Measurements from ENCODE around the gene CTPS2. TPM values are rescaled to one million over a fixed set of nuclear protein-coding genes. Genes with fewer than 3 reads are reported as not detected.
"Not testable (repeated sequence)": the region's sequence is repeated elsewhere in the genome, so short reads cannot be mapped to it uniquely, and the experiment has no call there.

CTPS2 gene
- total RNA-seq, 1 donor from 2014 or later = 4.9 TPM

- intact Hi-C loops (cut with DNase I) = no loop called here
- peak; percentile 68 for DNase-seq (ENCODE audit: missing footprints)
- ATAC-seq = no peak
These were observed 6.4 kb upstream of the CTPS2 start for GRCh38 chrX:16718824-16719333.

DNA sequence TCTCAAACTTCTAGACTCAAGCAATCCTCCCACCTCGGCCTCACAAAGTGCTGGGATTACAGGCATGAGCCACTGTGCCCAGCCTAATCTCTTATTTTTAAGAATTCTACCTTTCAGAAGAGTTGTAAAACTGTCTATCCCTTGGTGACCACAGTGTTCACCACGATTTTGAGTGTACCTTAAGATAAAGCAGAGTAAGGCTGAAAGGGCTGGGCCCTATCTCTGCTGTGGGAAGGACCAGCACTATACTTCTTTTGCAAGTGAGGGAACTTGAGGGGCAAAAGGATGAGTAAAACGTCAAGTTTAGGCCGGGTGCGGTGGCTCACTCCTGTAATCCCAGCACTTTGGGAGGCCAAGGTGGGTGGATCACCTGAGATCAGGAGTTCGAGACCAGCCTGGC is 4.0 kb upstream of the CTPS2 start:
- intact Hi-C loops (cut with DNase I); ATAC-seq; DNase-seq (ENCODE audit: missing footprints): not testable (repeated sequence)

DNA sequence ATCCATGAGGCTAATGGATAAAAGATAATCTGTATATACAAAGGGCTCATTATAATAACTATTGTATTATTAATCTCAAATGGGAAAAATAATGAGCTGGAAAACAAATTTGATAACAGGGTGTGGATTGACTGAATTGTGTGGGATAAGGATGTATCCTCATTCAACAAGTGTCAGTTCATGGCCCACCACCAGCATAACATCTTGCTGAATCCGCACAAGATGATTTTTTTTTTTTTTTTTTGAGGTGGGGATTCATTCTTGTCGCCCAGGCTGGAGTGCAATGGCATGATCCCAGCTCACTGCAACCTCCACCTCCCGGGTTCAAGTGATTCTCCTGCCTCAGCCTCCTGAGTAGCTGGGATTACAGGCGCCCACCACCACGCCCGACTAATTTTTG is 3.2 kb upstream of the CTPS2 start:
- DNase-seq (ENCODE audit: missing footprints); ATAC-seq; intact Hi-C loops (cut with DNase I): not testable (repeated sequence)

GRCh38 chrX:16714504-16714903 is 2.0 kb upstream of the CTPS2 start:
- ATAC-seq (no peak), DNase-seq (ENCODE audit: missing footprints) (no peak)
- intact Hi-C loops (cut with DNase I) = no loop called here

- peak; percentile 68 for DNase-seq (ENCODE audit: missing footprints)
These were observed 449 bp downstream of the CTPS2 start for GRCh38 chrX:16711893-16712547.

DNA sequence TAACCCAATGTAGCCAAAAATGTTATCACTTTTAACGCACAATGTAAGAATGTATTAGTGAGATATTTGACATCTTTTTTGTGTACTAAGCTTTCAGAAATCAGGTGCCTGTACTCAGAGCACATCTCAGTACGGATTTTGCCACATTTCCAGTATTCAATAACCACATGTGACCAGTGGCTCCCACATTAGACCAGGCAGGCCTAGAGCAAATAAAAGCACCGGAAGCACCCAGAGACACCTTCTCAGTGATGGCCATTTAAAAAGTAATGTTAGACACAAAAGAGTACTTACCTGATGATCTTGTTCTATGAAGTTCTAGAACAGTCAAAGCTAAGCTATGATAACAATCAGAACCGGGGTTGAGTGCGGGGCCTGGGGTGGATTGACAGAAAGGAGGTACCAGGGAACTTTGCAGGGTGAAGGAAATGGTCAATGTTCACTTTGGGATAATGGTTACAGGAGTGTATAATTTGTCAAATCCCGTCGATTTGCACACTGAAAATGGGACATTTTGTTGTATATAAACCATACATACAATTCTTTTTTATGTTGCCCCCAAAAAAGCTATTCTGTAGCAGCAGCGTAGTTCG is 1.2 kb downstream of the CTPS2 start:
- DNase-seq (ENCODE audit: missing footprints) = no peak
- intact Hi-C loops (cut with DNase I) = no loop called here
- ATAC-seq = no peak

More at GRCh38 chrX:16711893-16712547, 449 bp downstream of the CTPS2 start:
- intact Hi-C loops (cut with DNase I) = no loop called here
- ATAC-seq = peak; percentile 76

DNA sequence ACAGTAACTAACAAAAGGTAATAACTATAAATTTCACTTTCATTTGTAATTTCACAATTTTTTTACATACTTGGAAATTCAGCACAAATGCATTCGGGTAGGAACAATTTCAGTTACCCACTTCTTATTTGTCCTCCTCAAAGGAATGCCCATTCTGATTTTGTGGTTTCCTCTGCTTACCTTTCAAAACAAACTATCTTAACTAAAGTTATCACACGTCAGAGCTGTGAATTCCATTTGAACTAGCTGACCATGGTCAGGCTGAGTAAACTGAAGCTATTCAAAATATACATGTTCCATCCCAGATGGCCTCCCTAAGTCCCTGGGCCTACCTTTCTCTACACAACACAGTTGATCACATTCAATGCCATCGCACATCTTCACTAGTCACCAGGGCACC is 4.5 kb downstream of the CTPS2 start:
- no peak for DNase-seq (ENCODE audit: missing footprints)
- ATAC-seq = no peak
- intact Hi-C loops (cut with DNase I) = no loop called here

DNA sequence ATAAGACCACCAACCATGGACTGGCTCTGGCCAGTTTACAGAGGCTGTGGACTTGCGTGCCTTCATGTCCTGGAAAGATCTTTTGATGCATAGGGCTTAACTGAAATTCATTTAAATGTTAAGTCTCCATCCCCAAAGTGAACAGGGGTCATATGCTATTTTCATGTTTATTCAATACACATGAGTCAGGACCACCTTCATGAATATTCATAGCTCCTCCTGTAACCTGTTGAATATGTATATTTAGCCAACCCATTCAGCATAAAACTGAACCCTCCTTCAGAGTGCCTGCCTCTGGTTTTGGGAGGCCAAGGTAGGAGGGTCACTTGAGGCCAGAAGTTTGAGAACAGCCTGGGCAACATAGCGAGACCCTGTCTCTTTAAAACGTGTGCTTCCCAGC is 7.1 kb downstream of the CTPS2 start:
- intact Hi-C loops (cut with DNase I) = no loop called here
- ATAC-seq = no peak
- no peak for DNase-seq (ENCODE audit: missing footprints)

- intact Hi-C loops (cut with DNase I) = no loop called here
- no peak for DNase-seq (ENCODE audit: missing footprints)
- no peak for ATAC-seq
These were observed 9.5 kb downstream of the CTPS2 start for GRCh38 chrX:16702700-16703599.

DNA sequence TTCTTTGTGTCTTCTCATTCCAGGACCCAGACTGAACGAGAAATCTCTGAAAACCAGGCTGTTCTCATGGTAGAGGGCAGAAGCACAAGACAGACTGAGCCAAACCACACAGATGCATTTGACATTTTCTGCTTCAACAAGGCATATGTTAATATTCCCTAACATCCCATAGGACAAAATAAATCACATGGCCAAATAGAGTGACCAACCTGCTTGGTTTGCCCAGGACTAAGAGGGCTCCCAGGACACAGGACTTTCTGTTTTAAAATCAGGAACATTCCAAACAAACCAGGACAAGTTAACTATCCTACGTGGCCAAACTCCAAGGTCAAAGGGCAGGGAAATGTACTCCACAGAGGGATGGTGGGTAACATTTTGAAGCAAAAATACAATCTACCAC is 11.7 kb downstream of the CTPS2 start:
- no peak for ATAC-seq
- DNase-seq (ENCODE audit: missing footprints) = no peak
- intact Hi-C loops (cut with DNase I) = no loop called here

DNA sequence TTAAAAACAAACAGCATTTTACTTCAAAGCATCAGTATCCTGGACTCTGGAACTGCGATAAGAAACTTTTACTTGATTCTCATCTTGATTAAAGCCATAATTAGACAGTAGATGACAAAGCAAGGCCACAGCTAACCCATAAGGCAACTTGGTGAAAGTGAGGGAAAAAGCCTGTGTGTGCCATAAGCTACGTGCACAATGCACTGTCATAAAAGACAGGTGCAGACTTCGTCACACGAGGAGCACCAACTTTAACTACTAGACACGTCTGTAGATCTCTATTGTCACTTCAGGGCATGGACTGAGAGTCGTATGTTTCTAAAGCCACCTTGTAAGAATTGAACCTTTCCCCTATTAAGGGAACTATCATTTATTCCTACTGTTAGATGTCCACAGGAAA is 13.1 kb downstream of the CTPS2 start:
- intact Hi-C loops (cut with DNase I) = no loop called here
- no peak for DNase-seq (ENCODE audit: missing footprints)
- no peak for ATAC-seq

DNA sequence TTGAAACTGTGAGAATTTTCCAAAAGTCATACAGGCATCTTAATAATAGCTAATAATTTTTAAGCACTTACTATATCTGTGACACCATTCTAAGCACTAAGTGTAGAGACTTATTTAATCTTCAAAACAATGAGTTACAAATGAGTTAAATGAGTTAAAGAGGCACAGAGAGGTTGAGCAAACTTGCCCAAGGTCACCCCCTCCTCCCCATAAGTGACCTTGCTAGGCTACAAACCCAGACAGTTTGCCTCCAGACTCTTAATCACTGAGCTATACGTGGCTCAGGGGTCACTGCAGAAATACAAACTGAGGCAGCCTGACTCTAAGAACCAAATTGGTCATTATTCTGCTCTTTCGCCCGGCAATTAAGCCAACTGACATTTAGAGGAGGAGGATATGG is 15.5 kb downstream of the CTPS2 start:
- DNase-seq (ENCODE audit: missing footprints) (no peak), ATAC-seq (no peak)
- intact Hi-C loops (cut with DNase I) = no loop called here

GRCh38 chrX:16695079-16695676 is 17.3 kb downstream of the CTPS2 start:
- ATAC-seq (no peak), DNase-seq (ENCODE audit: missing footprints) (no peak)
- intact Hi-C loops (cut with DNase I) = no loop called here

GRCh38 chrX:16687514-16687913 is 25.0 kb downstream of the CTPS2 start:
- ATAC-seq (no peak), DNase-seq (ENCODE audit: missing footprints) (no peak)
- intact Hi-C loops (cut with DNase I) = no loop called here

DNA sequence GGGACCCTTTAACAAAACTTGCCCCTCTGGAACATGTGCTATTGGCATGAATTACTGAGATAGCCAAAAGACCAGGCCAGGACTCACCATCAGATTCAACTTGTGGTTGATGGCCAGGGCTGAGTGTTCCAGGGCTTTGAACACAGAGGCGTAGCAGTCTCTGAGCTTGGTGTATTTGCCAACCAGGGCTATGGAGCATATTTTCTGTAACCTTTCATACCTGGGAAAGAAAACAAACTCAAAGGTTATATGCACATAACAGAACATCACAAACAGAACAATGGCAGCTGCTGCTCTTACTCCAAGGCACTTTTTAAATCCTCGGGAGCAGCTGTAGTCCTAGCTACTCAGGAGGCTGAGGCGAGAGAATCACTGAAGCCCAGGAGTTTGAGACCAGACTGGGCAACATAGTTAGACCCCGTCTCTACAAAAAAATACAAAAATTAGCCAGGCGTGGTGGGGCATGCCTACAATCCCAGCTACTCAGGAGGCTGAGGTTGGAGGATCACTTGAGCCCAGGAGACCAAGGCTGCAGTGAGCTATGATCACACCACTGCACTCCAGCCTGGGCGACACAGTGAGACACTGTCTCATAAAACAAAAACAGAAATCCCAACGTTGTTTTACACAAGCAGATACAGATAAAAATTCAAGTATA is 29.3 kb downstream of the CTPS2 start:
- intact Hi-C loops (cut with DNase I) = no loop called here
- ATAC-seq = no peak
- DNase-seq (ENCODE audit: missing footprints) = no peak

- intact Hi-C loops (cut with DNase I) = no loop called here
- ATAC-seq (peak; percentile 72), DNase-seq (ENCODE audit: missing footprints) (no peak)
These were observed 33.8 kb downstream of the CTPS2 start for GRCh38 chrX:16678689-16679088.

GRCh38 chrX:16671005-16671404 is 41.5 kb downstream of the CTPS2 start:
- ATAC-seq (no peak), DNase-seq (ENCODE audit: missing footprints) (no peak)
- intact Hi-C loops (cut with DNase I) = no loop called here

- ATAC-seq (no peak), DNase-seq (ENCODE audit: missing footprints) (no peak)
- intact Hi-C loops (cut with DNase I) = no loop called here
These were observed 45.9 kb downstream of the CTPS2 start for GRCh38 chrX:16666541-16666940.

- DNase-seq (ENCODE audit: missing footprints) (no peak), ATAC-seq (no peak)
- intact Hi-C loops (cut with DNase I) = loop anchor here (2.0 kb wide), 2 partner anchors 228 to 542 kb away; partner anchors contain the start of gene GRPR
These were observed 47.4 kb downstream of the CTPS2 start for GRCh38 chrX:16665089-16665488.
